ENCODE measurements around the gene ARID4B.

- TF ChIP-seq, protein P1, sequence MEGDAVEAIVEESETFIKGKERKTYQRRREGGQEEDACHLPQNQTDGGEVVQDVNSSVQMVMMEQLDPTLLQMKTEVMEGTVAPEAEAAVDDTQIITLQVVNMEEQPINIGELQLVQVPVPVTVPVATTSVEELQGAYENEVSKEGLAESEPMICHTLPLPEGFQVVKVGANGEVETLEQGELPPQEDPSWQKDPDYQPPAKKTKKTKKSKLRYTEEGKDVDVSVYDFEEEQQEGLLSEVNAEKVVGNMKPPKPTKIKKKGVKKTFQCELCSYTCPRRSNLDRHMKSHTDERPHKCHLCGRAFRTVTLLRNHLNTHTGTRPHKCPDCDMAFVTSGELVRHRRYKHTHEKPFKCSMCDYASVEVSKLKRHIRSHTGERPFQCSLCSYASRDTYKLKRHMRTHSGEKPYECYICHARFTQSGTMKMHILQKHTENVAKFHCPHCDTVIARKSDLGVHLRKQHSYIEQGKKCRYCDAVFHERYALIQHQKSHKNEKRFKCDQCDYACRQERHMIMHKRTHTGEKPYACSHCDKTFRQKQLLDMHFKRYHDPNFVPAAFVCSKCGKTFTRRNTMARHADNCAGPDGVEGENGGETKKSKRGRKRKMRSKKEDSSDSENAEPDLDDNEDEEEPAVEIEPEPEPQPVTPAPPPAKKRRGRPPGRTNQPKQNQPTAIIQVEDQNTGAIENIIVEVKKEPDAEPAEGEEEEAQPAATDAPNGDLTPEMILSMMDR (IDR thresholded peaks at IDR 0.05) = no peak
- TF ChIP-seq POLR2A (IDR thresholded peaks at IDR 0.05) = no peak
Measured at GRCh38 chr1:235190431-235190830, 137.5 kb downstream of the ARID4B start.

Measured in Peyer's patch (tissue), 4 donors.